ENCODE results near the gene SDK2. TPM values are rescaled to one million over a fixed set of nuclear protein-coding genes. Genes with fewer than 3 reads are reported as not detected.

The SDK2 gene
- total RNA-seq, 1 experiment from 2014 or later = not detected

DNA sequence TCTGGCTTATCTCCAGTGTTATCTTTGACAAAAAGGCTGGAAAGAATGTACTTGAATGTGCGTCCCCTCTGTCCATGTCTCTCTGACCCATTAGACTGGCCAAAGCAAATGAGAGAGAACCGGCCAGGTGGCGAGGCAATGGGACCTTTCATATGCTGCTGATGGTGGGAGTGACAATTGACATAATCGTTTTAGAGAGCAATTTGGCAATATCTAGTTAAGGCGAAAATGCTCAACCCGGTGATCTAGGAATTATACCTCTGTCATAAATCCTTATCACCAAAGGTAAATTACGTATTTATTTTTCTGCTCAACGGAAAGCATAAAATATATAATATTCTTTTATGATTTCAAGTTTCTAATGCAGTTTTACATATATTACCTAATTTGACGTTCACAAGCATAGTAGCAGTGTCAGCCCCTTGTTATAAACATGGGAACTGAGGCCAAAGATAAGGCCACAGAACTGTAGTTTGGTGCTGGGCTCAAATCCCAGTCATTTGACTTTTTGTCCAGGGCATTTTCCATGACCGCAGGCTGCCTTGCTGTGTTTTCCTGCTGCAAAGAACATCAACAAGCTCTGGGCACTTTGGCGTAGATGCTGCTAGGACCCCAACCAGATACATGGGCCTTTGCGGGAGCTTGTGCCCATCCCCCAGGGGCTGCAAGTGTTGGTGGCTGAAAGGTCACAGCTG, 14.7 kb upstream of the SDK2 start:
- no peak for DNase-seq
- Histone ChIP-seq H3K79me2 (ENCODE audit: low read length) (no peaks in the 10 kb centered on the region), H3K4me2 (ENCODE audit: low read depth, low read length, poor library complexity, severe bottlenecking) (no peak overlapping the region), H3K27ac (ENCODE audit: low read length) (no peak overlapping the region), H3K27me3 (ENCODE audit: low read length) (0 out of 2 replicates have a peak, but pooled peaks cover 3% of the 10 kb centered on the region), H3K36me3 (ENCODE audit: insufficient read depth, low read length) (no peaks in the 10 kb centered on the region), H3K9me2 (replicated peaks; ENCODE audit: insufficient read depth, low read length) (no peaks in the 10 kb centered on the region), H3K4me3 (ENCODE audit: low read length) (no peak overlapping the region), H2AFZ (ENCODE audit: low read length) (no peak overlapping the region), H3K4me1 (ENCODE audit: low read length) (no peaks in the 10 kb centered on the region), H3K9ac (ENCODE audit: low read length) (no peak overlapping the region), H3K9me3 (ENCODE audit: low read length) (no peaks in the 10 kb centered on the region), H4K20me1 (ENCODE audit: insufficient read depth, low read depth, low read length) (no peaks in the 10 kb centered on the region)

- no peaks in the 10 kb centered on the region for H3K9me3 ChIP-seq (ENCODE audit: low read length)
- no peaks in the 10 kb centered on the region for H3K4me1 ChIP-seq (ENCODE audit: low read length)
- H3K4me3 ChIP-seq (ENCODE audit: low read length) = no peak overlapping the region
- H2AFZ ChIP-seq (ENCODE audit: low read length) = no peak overlapping the region
- 0 out of 2 replicates have a peak, but pooled peaks cover 3% of the 10 kb centered on the region for H3K27me3 ChIP-seq (ENCODE audit: low read length)
- peak; percentile 48 for DNase-seq
- H3K4me2 ChIP-seq (ENCODE audit: low read depth, low read length, poor library complexity, severe bottlenecking) = no peak overlapping the region
- no peak overlapping the region for H3K9ac ChIP-seq (ENCODE audit: low read length)
- H4K20me1 ChIP-seq (ENCODE audit: insufficient read depth, low read depth, low read length) = no peaks in the 10 kb centered on the region
- H3K79me2 ChIP-seq (ENCODE audit: low read length) = no peaks in the 10 kb centered on the region
- H3K36me3 ChIP-seq (ENCODE audit: insufficient read depth, low read length) = no peaks in the 10 kb centered on the region
- no peak overlapping the region for H3K27ac ChIP-seq (ENCODE audit: low read length)
- no peaks in the 10 kb centered on the region for H3K9me2 ChIP-seq (replicated peaks; ENCODE audit: insufficient read depth, low read length)
These were observed 13.3 kb upstream of the SDK2 start for GRCh38 chr17:73657473-73658116.

- no peaks in the 10 kb centered on the region for H4K20me1 ChIP-seq (ENCODE audit: insufficient read depth, low read depth, low read length)
- no peak overlapping the region for H3K27ac ChIP-seq (ENCODE audit: low read length)
- H3K36me3 ChIP-seq (ENCODE audit: insufficient read depth, low read length) = no peaks in the 10 kb centered on the region
- H3K27me3 ChIP-seq (ENCODE audit: low read length) = 0 out of 2 replicates have a peak, but pooled peaks cover 3% of the 10 kb centered on the region
- DNase-seq = no peak
- no peak overlapping the region for H3K4me3 ChIP-seq (ENCODE audit: low read length)
- H3K4me1 ChIP-seq (ENCODE audit: low read length) = no peaks in the 10 kb centered on the region
- H3K9me3 ChIP-seq (ENCODE audit: low read length) = no peaks in the 10 kb centered on the region
- H3K9me2 ChIP-seq (replicated peaks; ENCODE audit: insufficient read depth, low read length) = no peaks in the 10 kb centered on the region
- H3K4me2 ChIP-seq (ENCODE audit: low read depth, low read length, poor library complexity, severe bottlenecking) = no peak overlapping the region
- H2AFZ ChIP-seq (ENCODE audit: low read length) = no peak overlapping the region
- no peaks in the 10 kb centered on the region for H3K79me2 ChIP-seq (ENCODE audit: low read length)
- H3K9ac ChIP-seq (ENCODE audit: low read length) = no peak overlapping the region
These were observed 10.0 kb upstream of the SDK2 start for GRCh38 chr17:73654241-73654640.

DNA sequence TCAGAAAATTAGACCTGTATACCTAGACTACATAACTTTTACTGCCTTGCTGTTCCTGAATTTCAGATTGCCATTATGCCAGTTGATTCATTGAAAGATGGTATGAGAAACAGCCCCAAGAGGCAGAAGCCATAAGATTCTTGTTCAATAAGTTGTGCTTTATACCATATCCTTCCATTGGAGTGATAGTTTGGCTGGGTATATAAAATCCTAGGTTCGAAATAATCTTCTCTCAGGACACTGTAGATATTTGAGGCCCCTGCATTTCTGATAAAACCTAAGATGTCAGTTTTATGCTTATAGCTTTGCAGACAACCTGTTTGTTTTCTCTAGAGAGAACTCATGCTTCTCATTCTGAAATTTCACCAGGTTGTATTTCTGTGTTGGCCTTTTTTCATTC, 9.6 kb upstream of the SDK2 start:
- DNase-seq = no peak
- no peak overlapping the region for H3K27ac ChIP-seq (ENCODE audit: low read length)
- H3K9me2 ChIP-seq (replicated peaks; ENCODE audit: insufficient read depth, low read length) = no peaks in the 10 kb centered on the region
- no peaks in the 10 kb centered on the region for H3K36me3 ChIP-seq (ENCODE audit: insufficient read depth, low read length)
- H3K27me3 ChIP-seq (ENCODE audit: low read length) = 0 out of 2 replicates have a peak, but pooled peaks cover 3% of the 10 kb centered on the region
- H3K4me1 ChIP-seq (ENCODE audit: low read length) = no peaks in the 10 kb centered on the region
- no peaks in the 10 kb centered on the region for H4K20me1 ChIP-seq (ENCODE audit: insufficient read depth, low read depth, low read length)
- H2AFZ ChIP-seq (ENCODE audit: low read length) = no peak overlapping the region
- H3K9me3 ChIP-seq (ENCODE audit: low read length) = no peaks in the 10 kb centered on the region
- H3K4me2 ChIP-seq (ENCODE audit: low read depth, low read length, poor library complexity, severe bottlenecking) = no peak overlapping the region
- H3K79me2 ChIP-seq (ENCODE audit: low read length) = no peaks in the 10 kb centered on the region
- H3K4me3 ChIP-seq (ENCODE audit: low read length) = no peak overlapping the region
- H3K9ac ChIP-seq (ENCODE audit: low read length) = no peak overlapping the region

DNA sequence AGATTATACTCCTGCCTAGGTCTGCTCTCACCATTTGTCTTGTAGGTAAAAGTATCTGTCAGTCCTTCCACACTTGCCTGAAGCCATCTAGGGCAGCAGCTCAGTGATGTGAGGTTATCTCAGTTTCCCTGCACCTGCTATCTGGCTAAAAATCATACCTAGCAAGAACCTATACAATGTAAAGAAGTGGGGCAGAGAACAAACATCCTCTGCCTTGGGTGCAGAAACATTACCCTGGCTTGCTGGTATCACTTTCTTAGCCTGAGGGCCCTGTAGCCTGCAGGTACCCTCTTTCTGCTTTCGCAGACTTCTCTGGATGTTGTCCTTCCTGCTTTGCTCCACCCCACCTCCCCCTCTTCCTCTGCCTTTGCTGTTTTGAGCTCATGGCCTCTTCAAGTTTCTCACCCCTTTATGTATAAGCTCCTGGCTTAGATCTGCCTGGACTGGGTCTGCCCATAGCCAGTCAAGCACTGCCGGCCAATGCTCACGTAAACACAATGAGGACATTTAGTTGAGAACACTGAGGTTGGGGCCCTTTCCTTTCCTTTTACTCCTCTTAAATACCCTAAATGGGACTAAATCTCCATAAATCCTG, 8.7 kb upstream of the SDK2 start:
- Histone ChIP-seq H3K9ac (ENCODE audit: low read length) (no peak overlapping the region), H3K4me2 (ENCODE audit: low read depth, low read length, poor library complexity, severe bottlenecking) (no peak overlapping the region), H3K27ac (ENCODE audit: low read length) (no peak overlapping the region), H4K20me1 (ENCODE audit: insufficient read depth, low read depth, low read length) (no peaks in the 10 kb centered on the region), H2AFZ (ENCODE audit: low read length) (no peak overlapping the region), H3K4me3 (ENCODE audit: low read length) (no peak overlapping the region), H3K9me3 (ENCODE audit: low read length) (no peaks in the 10 kb centered on the region), H3K27me3 (ENCODE audit: low read length) (0 out of 2 replicates have a peak, but pooled peaks cover 3% of the 10 kb centered on the region), H3K9me2 (replicated peaks; ENCODE audit: insufficient read depth, low read length) (no peaks in the 10 kb centered on the region), H3K36me3 (ENCODE audit: insufficient read depth, low read length) (no peaks in the 10 kb centered on the region), H3K79me2 (ENCODE audit: low read length) (no peaks in the 10 kb centered on the region), H3K4me1 (ENCODE audit: low read length) (no peaks in the 10 kb centered on the region)
- no peak for DNase-seq

GRCh38 chr17:73650617-73651200, 6.5 kb upstream of the SDK2 start:
- Histone ChIP-seq H3K9me3 (ENCODE audit: low read length) (no peaks in the 10 kb centered on the region), H3K79me2 (ENCODE audit: low read length) (no peaks in the 10 kb centered on the region), H3K9ac (ENCODE audit: low read length) (no peak overlapping the region), H3K27me3 (ENCODE audit: low read length) (0 out of 2 replicates have a peak, but pooled peaks cover 3% of the 10 kb centered on the region), H3K4me2 (ENCODE audit: low read depth, low read length, poor library complexity, severe bottlenecking) (no peak overlapping the region), H3K9me2 (replicated peaks; ENCODE audit: insufficient read depth, low read length) (no peaks in the 10 kb centered on the region), H3K4me1 (ENCODE audit: low read length) (no peaks in the 10 kb centered on the region), H4K20me1 (ENCODE audit: insufficient read depth, low read depth, low read length) (no peaks in the 10 kb centered on the region), H3K36me3 (ENCODE audit: insufficient read depth, low read length) (no peaks in the 10 kb centered on the region), H3K4me3 (ENCODE audit: low read length) (no peak overlapping the region), H2AFZ (ENCODE audit: low read length) (no peak overlapping the region), H3K27ac (ENCODE audit: low read length) (no peak overlapping the region)
- DNase-seq = no peak

GRCh38 chr17:73650140-73650539, 5.9 kb upstream of the SDK2 start:
- Histone ChIP-seq H3K4me3 (ENCODE audit: low read length) (no peak overlapping the region), H3K4me1 (ENCODE audit: low read length) (no peaks in the 10 kb centered on the region), H3K9me2 (replicated peaks; ENCODE audit: insufficient read depth, low read length) (no peaks in the 10 kb centered on the region), H3K79me2 (ENCODE audit: low read length) (no peaks in the 10 kb centered on the region), H3K36me3 (ENCODE audit: insufficient read depth, low read length) (no peaks in the 10 kb centered on the region), H3K9me3 (ENCODE audit: low read length) (no peaks in the 10 kb centered on the region), H3K27ac (ENCODE audit: low read length) (no peak overlapping the region), H3K27me3 (ENCODE audit: low read length) (0 out of 2 replicates have a peak, but pooled peaks cover 3% of the 10 kb centered on the region), H2AFZ (ENCODE audit: low read length) (no peak overlapping the region), H4K20me1 (ENCODE audit: insufficient read depth, low read depth, low read length) (no peaks in the 10 kb centered on the region), H3K9ac (ENCODE audit: low read length) (no peak overlapping the region), H3K4me2 (ENCODE audit: low read depth, low read length, poor library complexity, severe bottlenecking) (no peak overlapping the region)
- peak; percentile 45 for DNase-seq

DNA sequence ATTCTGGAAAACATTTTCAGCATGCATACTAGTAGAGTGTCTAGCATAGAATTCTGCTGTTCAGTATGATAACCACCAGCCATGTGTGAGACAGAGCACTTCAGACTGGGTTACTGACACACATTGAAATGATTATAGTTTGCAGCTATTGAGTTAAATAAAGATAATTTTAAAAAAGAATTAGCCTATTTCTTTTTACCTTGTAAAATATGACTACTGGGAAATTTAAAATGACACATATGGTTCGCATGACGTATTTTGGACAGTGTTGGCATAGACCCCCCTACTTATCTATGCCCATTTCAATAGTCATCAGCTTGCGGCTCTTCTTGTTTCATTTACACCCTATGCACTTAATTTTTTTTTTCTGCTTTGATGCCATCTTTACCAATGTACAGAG, 4.7 kb upstream of the SDK2 start:
- H4K20me1 ChIP-seq (ENCODE audit: insufficient read depth, low read depth, low read length) = no peaks in the 10 kb centered on the region
- no peak overlapping the region for H3K27ac ChIP-seq (ENCODE audit: low read length)
- no peaks in the 10 kb centered on the region for H3K36me3 ChIP-seq (ENCODE audit: insufficient read depth, low read length)
- H3K79me2 ChIP-seq (ENCODE audit: low read length) = no peaks in the 10 kb centered on the region
- no peak for DNase-seq
- no peaks in the 10 kb centered on the region for H3K27me3 ChIP-seq (ENCODE audit: low read length)
- H3K4me3 ChIP-seq (ENCODE audit: low read length) = no peak overlapping the region
- H3K9me3 ChIP-seq (ENCODE audit: low read length) = no peaks in the 10 kb centered on the region
- no peak overlapping the region for H3K9ac ChIP-seq (ENCODE audit: low read length)
- H3K4me1 ChIP-seq (ENCODE audit: low read length) = no peaks in the 10 kb centered on the region
- no peak overlapping the region for H2AFZ ChIP-seq (ENCODE audit: low read length)
- H3K9me2 ChIP-seq (replicated peaks; ENCODE audit: insufficient read depth, low read length) = no peaks in the 10 kb centered on the region
- no peak overlapping the region for H3K4me2 ChIP-seq (ENCODE audit: low read depth, low read length, poor library complexity, severe bottlenecking)

Measured in Karpas-422 (cell line).